Coronary artery (tissue), 2 donors: ENCODE data around the gene HDAC9.

ENCODE experiments used
- DNase-seq: peaks from one replicate; pipeline ENCODE4 v3.0.0-alpha.2; 2017; ENCODE audit warnings: low spot score
- H3K27ac ChIP-seq, 2 donors: fragments of 200-600 bp; sonication (generic); one replicate each; pipeline ENCODE4 v1.5.1; 2016 to 2019
- H3K4me3 ChIP-seq: fragments of 200-600 bp; sonication (generic); 2 replicates; pipeline ENCODE4 v1.5.1; 2016; ENCODE audit warnings: mild to moderate bottlenecking, moderate library complexity
- TF ChIP-seq, protein P1 (sequence below): fragments of 200-600 bp; sonication (generic); IDR thresholded peaks from one replicate; pipeline ENCODE4 v1.5.1; 2019; ENCODE audit warnings: antibody characterized with exemption

HDAC9 gene

DNA sequence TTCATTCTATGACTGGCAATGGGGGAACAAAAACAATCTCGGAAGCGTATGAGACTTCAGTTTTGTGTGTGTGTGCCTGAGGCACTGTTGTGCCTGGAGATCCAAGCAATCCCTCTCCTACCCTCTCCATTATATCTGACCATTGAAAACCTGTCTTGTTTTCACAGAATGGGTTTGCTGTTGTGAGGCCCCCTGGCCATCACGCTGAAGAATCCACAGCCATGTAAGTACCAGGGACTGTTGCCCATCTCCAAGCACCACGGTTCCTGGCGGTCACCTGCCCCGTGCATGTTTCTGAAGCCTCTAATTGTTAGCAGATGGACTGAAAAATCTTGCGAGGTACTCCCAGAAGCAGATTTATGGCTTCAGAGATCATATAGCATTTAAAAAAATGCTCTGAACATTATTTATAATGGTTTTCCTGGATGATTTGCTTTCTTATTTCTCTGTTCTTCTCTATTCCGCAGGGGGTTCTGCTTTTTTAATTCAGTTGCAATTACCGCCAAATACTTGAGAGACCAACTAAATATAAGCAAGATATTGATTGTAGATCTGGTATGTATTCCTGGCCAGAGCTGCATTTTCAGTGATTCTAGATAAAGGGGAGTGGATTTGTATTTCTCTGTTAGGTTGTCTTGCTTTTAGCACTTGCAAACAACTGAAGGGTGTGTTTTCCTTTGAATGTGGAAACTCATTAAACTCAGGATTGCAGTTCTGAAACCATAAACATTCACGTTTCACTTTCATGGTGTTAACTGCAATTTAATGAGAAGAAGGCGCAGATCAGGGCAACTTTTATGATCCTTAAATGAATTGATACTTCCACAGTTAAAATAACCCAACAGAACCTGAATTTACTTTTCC lies 333.7 kb downstream of the HDAC9 start:
- Histone ChIP-seq H3K27ac (no peak overlapping the region), H3K4me3 (no peak overlapping the region)
- DNase-seq, result no peak
- TF ChIP-seq, protein P1, sequence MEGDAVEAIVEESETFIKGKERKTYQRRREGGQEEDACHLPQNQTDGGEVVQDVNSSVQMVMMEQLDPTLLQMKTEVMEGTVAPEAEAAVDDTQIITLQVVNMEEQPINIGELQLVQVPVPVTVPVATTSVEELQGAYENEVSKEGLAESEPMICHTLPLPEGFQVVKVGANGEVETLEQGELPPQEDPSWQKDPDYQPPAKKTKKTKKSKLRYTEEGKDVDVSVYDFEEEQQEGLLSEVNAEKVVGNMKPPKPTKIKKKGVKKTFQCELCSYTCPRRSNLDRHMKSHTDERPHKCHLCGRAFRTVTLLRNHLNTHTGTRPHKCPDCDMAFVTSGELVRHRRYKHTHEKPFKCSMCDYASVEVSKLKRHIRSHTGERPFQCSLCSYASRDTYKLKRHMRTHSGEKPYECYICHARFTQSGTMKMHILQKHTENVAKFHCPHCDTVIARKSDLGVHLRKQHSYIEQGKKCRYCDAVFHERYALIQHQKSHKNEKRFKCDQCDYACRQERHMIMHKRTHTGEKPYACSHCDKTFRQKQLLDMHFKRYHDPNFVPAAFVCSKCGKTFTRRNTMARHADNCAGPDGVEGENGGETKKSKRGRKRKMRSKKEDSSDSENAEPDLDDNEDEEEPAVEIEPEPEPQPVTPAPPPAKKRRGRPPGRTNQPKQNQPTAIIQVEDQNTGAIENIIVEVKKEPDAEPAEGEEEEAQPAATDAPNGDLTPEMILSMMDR, result no peak

DNA sequence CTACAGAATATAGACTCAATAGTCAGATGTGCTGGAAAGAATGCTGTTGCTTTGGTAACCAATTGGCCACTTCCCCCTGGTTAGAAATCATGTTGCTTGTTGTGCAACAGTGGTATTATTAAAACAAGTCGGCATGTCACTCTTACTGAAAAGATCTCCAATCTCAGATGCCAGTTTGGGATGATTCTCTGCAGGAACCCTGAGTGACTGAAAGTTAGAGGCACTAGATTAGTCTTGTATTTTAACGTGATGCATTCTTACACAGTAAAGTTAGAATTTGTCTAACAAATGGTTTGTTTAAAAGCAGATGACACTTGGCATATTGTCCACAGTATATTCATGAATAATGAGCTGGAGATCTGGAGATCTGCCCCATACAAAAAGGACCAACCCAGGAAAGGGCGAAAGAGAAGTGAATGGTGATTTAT lies 334.3 kb downstream of the HDAC9 start:
- DNase-seq, result no peak
- no peak overlapping the region for H3K27ac ChIP-seq
- H3K4me3 ChIP-seq, result no peak overlapping the region
- TF ChIP-seq, protein P1, result no peak

DNA sequence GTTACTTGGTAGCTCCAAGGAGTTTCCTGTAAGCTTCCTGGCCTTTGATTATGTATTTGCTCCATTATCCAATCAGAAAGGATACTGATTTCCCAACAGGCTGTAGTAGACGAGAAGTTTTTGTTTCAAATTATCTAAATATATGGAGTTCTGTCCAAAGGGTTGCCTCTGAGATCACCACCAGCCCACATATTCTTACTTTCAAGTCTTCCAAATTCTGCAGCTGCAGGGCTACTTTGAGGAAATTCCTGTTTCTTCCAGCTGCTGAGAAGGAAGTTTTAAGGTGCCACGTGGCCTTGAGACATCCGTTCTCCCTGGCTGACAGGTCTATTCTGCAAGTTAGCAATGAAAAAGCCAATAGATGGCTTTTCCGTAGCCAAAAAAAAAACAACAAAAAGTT lies 335.9 kb downstream of the HDAC9 start:
- Histone ChIP-seq H3K4me3 (no peak overlapping the region), H3K27ac (no peak overlapping the region)
- no peak for DNase-seq
- TF ChIP-seq, protein P1, result no peak

DNA sequence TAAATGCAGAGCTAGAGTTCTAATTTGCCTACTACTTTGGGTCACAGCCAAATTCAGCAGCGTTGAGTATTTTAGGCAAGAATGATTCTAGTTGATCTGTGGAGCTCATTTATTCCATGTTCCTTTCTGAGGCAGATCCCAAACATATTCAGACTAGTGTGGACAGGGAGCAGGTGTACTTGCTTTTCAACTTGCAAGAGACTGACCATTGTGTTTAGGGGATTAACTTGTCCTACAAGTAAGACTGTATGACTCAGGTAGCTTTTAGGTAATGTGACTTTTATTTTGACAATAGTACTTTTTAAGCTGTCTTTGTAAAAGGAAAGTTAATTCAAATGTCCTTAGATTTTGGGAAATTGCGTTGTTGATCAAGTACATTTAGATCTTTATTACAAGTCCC lies 336.4 kb downstream of the HDAC9 start:
- no peak for DNase-seq
- Histone ChIP-seq H3K4me3 (no peak overlapping the region), H3K27ac (no peak overlapping the region)
- TF ChIP-seq, protein P1, result no peak

DNA sequence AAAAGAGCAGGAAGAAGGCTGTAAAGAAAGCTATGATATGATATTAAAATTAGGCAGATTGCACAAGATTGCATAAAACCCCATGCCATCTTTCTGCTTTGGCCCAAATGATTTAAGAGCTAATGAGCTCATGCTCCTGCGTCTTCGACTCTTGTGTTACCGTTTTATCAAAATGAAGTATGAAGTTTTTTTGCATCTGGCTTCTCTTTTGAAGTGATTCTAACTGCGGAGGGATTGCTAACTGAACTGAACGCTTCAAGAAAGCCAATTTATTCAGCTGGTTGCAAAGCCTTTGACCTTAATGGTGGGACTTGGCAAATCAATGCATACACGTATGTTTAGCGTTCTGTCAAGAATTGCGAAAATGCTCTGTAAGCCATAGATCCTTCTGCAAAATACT lies 339.0 kb downstream of the HDAC9 start:
- Histone ChIP-seq H3K27ac (no peak overlapping the region), H3K4me3 (no peak overlapping the region)
- TF ChIP-seq, protein P1, result no peak
- DNase-seq, result no peak

DNA sequence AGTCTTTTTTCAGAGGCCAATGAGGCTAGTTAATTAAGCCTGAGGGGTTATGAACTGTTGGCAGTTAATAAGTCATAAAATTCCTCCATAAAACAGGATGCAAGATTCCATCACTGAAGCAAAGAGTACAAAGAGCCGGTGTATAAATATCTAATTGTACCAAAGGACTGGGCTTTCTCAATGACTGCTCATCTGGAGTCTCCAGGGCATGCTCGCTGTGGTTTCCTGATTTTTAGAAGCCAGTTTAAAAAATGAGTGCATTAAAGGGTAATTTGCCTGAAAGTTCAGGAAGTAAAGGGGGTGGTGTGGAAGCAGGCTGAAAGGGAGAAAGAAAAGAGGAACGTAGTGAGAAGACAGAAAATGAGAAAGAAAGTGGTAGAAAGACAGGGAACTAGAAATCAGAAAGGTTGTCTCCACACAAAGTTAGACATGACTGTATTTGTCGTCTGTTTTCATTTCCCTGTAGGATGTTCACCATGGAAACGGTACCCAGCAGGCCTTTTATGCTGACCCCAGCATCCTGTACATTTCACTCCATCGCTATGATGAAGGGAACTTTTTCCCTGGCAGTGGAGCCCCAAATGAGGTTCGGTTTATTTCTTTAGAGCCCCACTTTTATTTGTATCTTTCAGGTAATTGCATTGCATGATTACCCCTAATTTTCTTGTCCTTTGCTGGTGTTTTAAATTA lies 339.6 kb downstream of the HDAC9 start:
- DNase-seq, result no peak
- TF ChIP-seq, protein P1, result no peak
- H3K27ac ChIP-seq, result no peak overlapping the region
- H3K4me3 ChIP-seq, result no peak overlapping the region
